Epithelial cell of esophagus (primary cell): ENCODE results near the gene THAP4.
A peak's percentile ranks its signal among the peaks of the same experiment; 100 is the strongest.

Source experiments
- DNase-seq: peaks from one replicate; pipeline ENCODE4 v3.0.0; 2010; ENCODE audit warnings: low read depth
- H3K4me3 ChIP-seq: 2 replicates; pipeline ENCODE4 v1.5.1; 2011; ENCODE audit warnings: mild to moderate bottlenecking, low read length, control low read depth
- TF ChIP-seq, protein P1 (sequence below): IDR thresholded peaks from 2 replicates; pipeline ENCODE4 v1.5.1; 2011; ENCODE audit warnings: low read depth, mild to moderate bottlenecking, low read length, control low read depth, inconsistent platforms; ENCODE audit not compliant: insufficient read depth; ENCODE audit errors: missing control alignments

THAP4 gene

GRCh38 chr2:241677392-241677791, 40.4 kb upstream of the THAP4 start:
- no peak for DNase-seq
- TF ChIP-seq, protein P1, sequence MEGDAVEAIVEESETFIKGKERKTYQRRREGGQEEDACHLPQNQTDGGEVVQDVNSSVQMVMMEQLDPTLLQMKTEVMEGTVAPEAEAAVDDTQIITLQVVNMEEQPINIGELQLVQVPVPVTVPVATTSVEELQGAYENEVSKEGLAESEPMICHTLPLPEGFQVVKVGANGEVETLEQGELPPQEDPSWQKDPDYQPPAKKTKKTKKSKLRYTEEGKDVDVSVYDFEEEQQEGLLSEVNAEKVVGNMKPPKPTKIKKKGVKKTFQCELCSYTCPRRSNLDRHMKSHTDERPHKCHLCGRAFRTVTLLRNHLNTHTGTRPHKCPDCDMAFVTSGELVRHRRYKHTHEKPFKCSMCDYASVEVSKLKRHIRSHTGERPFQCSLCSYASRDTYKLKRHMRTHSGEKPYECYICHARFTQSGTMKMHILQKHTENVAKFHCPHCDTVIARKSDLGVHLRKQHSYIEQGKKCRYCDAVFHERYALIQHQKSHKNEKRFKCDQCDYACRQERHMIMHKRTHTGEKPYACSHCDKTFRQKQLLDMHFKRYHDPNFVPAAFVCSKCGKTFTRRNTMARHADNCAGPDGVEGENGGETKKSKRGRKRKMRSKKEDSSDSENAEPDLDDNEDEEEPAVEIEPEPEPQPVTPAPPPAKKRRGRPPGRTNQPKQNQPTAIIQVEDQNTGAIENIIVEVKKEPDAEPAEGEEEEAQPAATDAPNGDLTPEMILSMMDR, result no peak
- no peak overlapping the region for H3K4me3 ChIP-seq

- no peak overlapping the region for H3K4me3 ChIP-seq
- DNase-seq, result no peak
- TF ChIP-seq, protein P1, result no peak
Measured at GRCh38 chr2:241676665-241677064, 39.7 kb upstream of the THAP4 start.

- H3K4me3 ChIP-seq, result no peak overlapping the region
- TF ChIP-seq, protein P1, result peak; percentile 15
- DNase-seq, result no peak
Measured at GRCh38 chr2:241675885-241676284, 38.9 kb upstream of the THAP4 start.

- TF ChIP-seq, protein P1, result no peak
- no peak overlapping the region for H3K4me3 ChIP-seq
- no peak for DNase-seq
Measured at GRCh38 chr2:241673797-241674725, 37.1 kb upstream of the THAP4 start.

DNA sequence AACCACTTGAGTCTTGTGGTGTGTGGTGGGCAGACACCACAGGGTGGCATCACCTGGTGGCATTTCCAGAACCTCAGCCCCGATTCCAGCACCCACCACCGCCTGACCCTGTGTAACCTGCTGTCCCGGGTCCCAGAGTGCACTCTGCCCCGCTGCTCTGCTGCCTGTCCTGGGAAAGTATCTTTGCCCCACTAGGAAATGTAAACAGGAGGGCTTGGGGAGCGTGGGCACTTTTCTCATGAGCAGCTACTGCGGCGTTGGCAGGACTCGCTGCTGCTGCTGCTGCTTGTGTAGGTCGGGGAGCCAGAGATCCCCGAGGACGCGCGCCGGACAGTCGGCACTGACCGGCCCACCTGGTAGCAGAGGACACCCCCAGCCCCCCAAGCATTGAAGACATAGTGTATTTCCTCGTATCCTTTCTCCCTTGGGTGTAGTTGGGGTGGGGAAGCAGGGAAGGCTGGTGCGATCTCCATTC, 36.3 kb upstream of the THAP4 start:
- no peak for DNase-seq
- TF ChIP-seq, protein P1, result no peak
- no peak overlapping the region for H3K4me3 ChIP-seq

GRCh38 chr2:241672243-241673188, 35.6 kb upstream of the THAP4 start:
- no peak for DNase-seq
- TF ChIP-seq, protein P1, result no peak
- no peak overlapping the region for H3K4me3 ChIP-seq
